Colonic mucosa (tissue), 4 donors: ENCODE data around the gene PPA1. TPM values are rescaled to one million over a fixed set of nuclear protein-coding genes. Genes with fewer than 3 reads are reported as not detected.

Experiments
- DNase-seq: peaks from one replicate; pipeline ENCODE4 v3.0.0-alpha.2; 2020
- H3K27ac ChIP-seq: fragments of 200-600 bp; one replicate; pipeline ENCODE4 v1.8.0; 2021
- H3K27me3 ChIP-seq: fragments of 200-600 bp; one replicate; pipeline ENCODE4 v1.8.0; 2021
- H3K36me3 ChIP-seq: fragments of 200-600 bp; one replicate; pipeline ENCODE4 v1.8.0; 2021
- H3K4me1 ChIP-seq: fragments of 200-600 bp; one replicate; pipeline ENCODE4 v1.8.0; 2021; ENCODE audit warnings: mild to moderate bottlenecking
- H3K4me3 ChIP-seq: fragments of 200-600 bp; one replicate; pipeline ENCODE4 v1.8.0; 2021
- H3K9ac ChIP-seq, 2 donors: one replicate each; pipeline ENCODE4 v1.7.0; 2013; ENCODE audit warnings: control low read depth in 2 of 2, low read depth in 2 of 2, low read length in 2 of 2
- H3K9me3 ChIP-seq: fragments of 200-600 bp; one replicate; pipeline ENCODE4 v1.8.0; 2021
- intact Hi-C: fragments of 100-400 bp; cut with DNase I; formaldehyde crosslinking; loops from one replicate; pipeline ENCODE4 v1.14.1; 2022
- total RNA-seq, 2 donors: library from RNA; stranded (reverse); fragmentation: NEBNext Ultra II Directional in 1 of 2; extraction: Animal tissue kit (Norgen Biotek cat#: 25700) in 1 of 2; gene quantifications; one replicate each; pipeline ENCODE4 v1.2.1, GENCODE V29; 2021
- TF ChIP-seq, protein P1 (sequence below): fragments of 200-600 bp; IDR thresholded peaks from one replicate; pipeline ENCODE4 v1.8.0; 2022; ENCODE audit warnings: antibody characterized with exemption, mild to moderate bottlenecking
- donor health status: healthy.
- donor health status: DM: no; HTN: no; CAD: no.
- donor health status: DM: no; HTN: no; CAD: no.

The PPA1 gene
- total RNA-seq, 2 donors from 2014 or later: 180 to 186 TPM

DNA sequence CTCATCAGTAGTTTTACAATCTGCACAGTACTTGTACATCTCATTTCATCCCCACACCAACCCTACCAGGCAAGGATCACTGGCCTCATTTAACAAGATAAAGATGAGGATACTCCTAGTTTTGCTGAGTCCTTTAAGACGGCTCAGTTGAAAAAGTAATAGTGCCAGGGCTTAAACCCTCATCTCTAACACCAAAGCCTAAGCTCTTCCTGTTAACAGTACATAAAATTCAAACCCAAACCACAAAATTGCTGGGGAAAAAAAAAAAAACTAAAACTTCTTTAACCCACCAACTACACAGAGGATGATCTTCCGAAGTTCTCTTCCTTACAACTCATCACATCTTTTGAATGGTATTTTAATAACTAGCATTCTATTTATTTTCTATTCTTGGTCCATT is 64.2 kb downstream of the PPA1 start:
- Histone ChIP-seq H3K27me3 (no peaks in the 10 kb centered on the region), H3K4me1 (peaks cover 12% of the 10 kb centered on the region), H3K36me3 (no peaks in the 10 kb centered on the region), H3K4me3 (peak overlapping the region; percentile 65), H3K9ac (no peak overlapping the region), H3K27ac (no peak overlapping the region), H3K9me3 (no peaks in the 10 kb centered on the region)
- DNase-seq: no peak
- intact Hi-C loops: no loop called here
- TF ChIP-seq, protein P1, sequence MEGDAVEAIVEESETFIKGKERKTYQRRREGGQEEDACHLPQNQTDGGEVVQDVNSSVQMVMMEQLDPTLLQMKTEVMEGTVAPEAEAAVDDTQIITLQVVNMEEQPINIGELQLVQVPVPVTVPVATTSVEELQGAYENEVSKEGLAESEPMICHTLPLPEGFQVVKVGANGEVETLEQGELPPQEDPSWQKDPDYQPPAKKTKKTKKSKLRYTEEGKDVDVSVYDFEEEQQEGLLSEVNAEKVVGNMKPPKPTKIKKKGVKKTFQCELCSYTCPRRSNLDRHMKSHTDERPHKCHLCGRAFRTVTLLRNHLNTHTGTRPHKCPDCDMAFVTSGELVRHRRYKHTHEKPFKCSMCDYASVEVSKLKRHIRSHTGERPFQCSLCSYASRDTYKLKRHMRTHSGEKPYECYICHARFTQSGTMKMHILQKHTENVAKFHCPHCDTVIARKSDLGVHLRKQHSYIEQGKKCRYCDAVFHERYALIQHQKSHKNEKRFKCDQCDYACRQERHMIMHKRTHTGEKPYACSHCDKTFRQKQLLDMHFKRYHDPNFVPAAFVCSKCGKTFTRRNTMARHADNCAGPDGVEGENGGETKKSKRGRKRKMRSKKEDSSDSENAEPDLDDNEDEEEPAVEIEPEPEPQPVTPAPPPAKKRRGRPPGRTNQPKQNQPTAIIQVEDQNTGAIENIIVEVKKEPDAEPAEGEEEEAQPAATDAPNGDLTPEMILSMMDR: no peak

DNA sequence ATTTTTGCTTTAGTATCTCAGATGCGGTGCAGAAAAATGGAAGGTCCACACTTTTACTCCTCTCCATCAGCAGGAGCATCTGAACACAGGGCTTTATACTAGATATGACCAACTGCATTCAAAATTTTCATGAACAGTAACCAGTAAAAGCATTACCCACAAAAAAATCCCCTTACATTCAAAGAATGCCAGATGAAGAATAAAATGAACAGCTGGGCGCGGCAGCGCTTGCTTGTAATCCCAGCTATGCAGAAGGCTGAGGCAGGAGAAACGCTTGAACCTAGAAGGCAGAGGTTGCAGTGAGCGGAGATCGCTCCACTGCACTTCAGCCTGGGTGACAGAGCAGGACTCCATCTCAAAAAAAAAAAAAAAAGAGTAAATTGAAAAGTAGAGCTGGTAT is 66.0 kb downstream of the PPA1 start:
- Histone ChIP-seq H3K27ac (no peak overlapping the region), H3K4me1 (peaks cover 12% of the 10 kb centered on the region), H3K4me3 (no peak overlapping the region), H3K27me3 (no peaks in the 10 kb centered on the region), H3K9ac (no peak overlapping the region), H3K9me3 (no peaks in the 10 kb centered on the region), H3K36me3 (no peaks in the 10 kb centered on the region)
- DNase-seq: no peak
- TF ChIP-seq, protein P1: no peak
- intact Hi-C loops: no loop called here

DNA sequence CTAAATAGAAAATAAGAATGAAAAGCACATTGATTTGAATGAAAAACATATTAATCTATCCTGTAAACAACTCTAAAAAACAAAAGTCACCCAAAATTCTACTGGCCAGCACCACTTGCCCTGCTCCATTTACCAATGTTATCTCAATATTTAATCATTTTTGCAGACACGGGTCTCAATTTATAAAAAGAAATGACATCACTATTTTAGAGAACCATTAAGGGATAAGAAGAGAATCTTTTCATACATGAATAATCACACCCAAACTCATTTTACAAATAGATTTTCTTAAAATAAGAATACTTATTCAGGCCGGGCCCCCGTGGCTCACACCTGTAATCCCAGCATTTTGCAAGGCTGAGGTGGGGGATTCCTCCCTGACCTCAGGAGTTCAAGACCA is 66.8 kb downstream of the PPA1 start:
- Histone ChIP-seq H3K4me1 (peaks cover 12% of the 10 kb centered on the region), H3K9ac (no peak overlapping the region), H3K27me3 (no peaks in the 10 kb centered on the region), H3K36me3 (peaks cover 5% of the 10 kb centered on the region), H3K4me3 (no peak overlapping the region), H3K27ac (no peak overlapping the region), H3K9me3 (no peaks in the 10 kb centered on the region)
- DNase-seq: no peak
- intact Hi-C loops: no loop called here
- TF ChIP-seq, protein P1: no peak

DNA sequence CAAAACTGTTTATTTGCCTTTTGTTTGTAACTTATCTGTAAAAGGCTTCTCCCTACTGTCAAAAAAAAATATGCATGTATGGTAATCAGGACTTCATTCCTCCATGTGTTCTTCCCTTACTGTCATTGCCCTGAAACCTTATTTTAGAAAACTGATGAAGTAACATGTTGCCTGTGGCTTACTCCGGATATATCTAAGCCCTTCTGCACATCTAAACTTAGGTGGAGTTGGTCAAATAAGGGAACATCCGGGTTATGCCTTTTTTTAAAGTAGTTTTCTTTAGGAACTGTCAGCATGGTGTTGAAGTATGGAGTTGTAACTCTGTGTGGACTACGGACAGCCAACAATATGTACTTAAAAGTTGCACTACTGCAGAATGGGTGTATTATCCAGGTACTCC is 69.1 kb downstream of the PPA1 start:
- DNase-seq: no peak
- Histone ChIP-seq H3K27me3 (no peaks in the 10 kb centered on the region), H3K27ac (no peak overlapping the region), H3K4me1 (peaks cover 10% of the 10 kb centered on the region), H3K36me3 (peaks cover 14% of the 10 kb centered on the region), H3K9me3 (no peaks in the 10 kb centered on the region), H3K4me3 (no peak overlapping the region), H3K9ac (no peak overlapping the region)
- TF ChIP-seq, protein P1: no peak
- intact Hi-C loops: no loop called here

DNA sequence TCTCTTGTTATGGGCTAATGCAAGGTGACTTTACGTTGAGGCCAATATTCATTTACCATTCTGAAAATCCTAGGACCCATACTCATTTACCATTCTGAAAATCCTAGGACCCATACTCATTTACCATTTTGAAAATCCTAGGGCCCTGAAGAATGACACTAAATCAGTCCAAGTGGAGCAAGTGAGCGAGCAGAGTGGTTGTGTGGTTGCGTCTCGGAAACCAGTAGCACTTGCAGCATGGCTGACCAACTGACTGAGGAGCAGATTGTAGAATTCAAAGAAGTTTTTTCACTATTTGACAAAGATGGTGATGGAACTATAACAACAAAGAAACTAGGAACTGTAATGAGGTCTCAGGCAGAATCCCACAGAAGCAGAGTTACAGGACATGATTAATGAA is 69.8 kb downstream of the PPA1 start:
- Histone ChIP-seq H3K9ac (no peak overlapping the region), H3K27ac (no peak overlapping the region), H3K4me3 (no peak overlapping the region), H3K9me3 (no peaks in the 10 kb centered on the region), H3K36me3 (peaks cover 14% of the 10 kb centered on the region), H3K4me1 (peaks cover 6% of the 10 kb centered on the region), H3K27me3 (no peaks in the 10 kb centered on the region)
- intact Hi-C loops: no loop called here
- TF ChIP-seq, protein P1: no peak
- DNase-seq: no peak

DNA sequence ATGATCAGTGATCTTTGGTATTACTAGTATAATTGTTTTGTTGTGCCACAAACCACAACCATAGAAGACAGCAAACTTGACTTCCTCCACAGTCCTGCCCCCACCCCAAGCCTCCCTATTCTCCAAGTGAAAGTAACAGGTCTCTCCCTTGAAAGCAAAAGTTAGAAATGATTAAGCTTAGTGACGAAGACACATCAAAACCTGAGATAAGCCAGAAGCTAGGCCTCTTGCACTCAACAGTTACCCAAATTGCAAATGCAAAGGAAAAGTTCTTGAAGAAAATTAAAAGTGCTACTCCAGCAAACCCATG is 70.4 kb downstream of the PPA1 start:
- no peak overlapping the region for H3K27ac ChIP-seq
- TF ChIP-seq, protein P1: no peak
- H3K4me3 ChIP-seq: no peak overlapping the region
- H3K27me3 ChIP-seq: no peaks in the 10 kb centered on the region
- intact Hi-C loops: no loop called here
- H3K4me1 ChIP-seq: peaks cover 3% of the 10 kb centered on the region
- no peak overlapping the region for H3K9ac ChIP-seq
- no peaks in the 10 kb centered on the region for H3K9me3 ChIP-seq
- peaks cover 14% of the 10 kb centered on the region for H3K36me3 ChIP-seq
- no peak for DNase-seq
